ENCODE data around the gene MORC4. TPM values are rescaled to one million over a fixed set of nuclear protein-coding genes. Genes with fewer than 3 reads are reported as not detected.
A peak's percentile ranks its signal among the peaks of the same experiment; 100 is the strongest.

MORC4 gene
- total RNA-seq, 5 donors from 2014 or later (not counting 1 experiment from before 2014, with no cell fraction given) = 8.8 to 12.1 (median 10.2) TPM

GRCh38 chrX:106894978-106895452 lies 105.0 kb downstream of the MORC4 start:
- CTCF ChIA-PET = interaction anchor here (0.5 to 1.1 kb wide), 10 partner anchors 8 to 1004 kb away, joined by 3 to 5 read pairs (median 3); partner anchors contain the start of gene RIPPLY1 (in 1 of the 2)
- no peak overlapping the region for H3K27ac Mint-ChIP-seq

GRCh38 chrX:106894392-106894909 lies 105.6 kb downstream of the MORC4 start:
- Mint-ChIP-seq H3K9me3 (no peaks in the 10 kb centered on the region), H3K27ac (no peak overlapping the region), H3K4me1 (no peaks in the 10 kb centered on the region), H3K4me3 (no peak overlapping the region), H3K36me3 (no peaks in the 10 kb centered on the region), H3K27me3 (peaks cover 0 to 38% of the 10 kb centered on the region in 2 donors)
- CTCF ChIA-PET = interaction anchor here (0.5 to 1.1 kb wide), 10 partner anchors 9 to 1000 kb away, joined by 3 to 5 read pairs (median 3); partner anchors contain the start of gene RIPPLY1 (in 1 of the 2)
- Histone ChIP-seq H3K36me3 (ENCODE audit: control insufficient read depth in 2 of 2, extremely low read depth in 1 of 2, insufficient read depth in 1 of 2, low read length in 1 of 2) (no peaks in the 10 kb centered on the region), H3K4me1 (ENCODE audit: control insufficient read depth in 1 of 2, extremely low read depth in 1 of 2, insufficient read depth in 2 of 2, low read length in 2 of 2) (no peaks in the 10 kb centered on the region), H3K27me3 (replicated peaks in 1 of 2; ENCODE audit: control insufficient read depth in 2 of 2, extremely low read depth in 1 of 2, insufficient read depth in 2 of 2, low read length in 1 of 2) (no peaks in the 10 kb centered on the region), H3K27ac (ENCODE audit: low read length) (no peak overlapping the region), H3K9me3 (no peaks in the 10 kb centered on the region), H3K4me3 (ENCODE audit: control insufficient read depth in 1 of 2, extremely low read depth in 1 of 2, low read length in 1 of 2) (no peak overlapping the region)
- DNase-seq = peak in 33 of 35 experiments; percentile 6 to 61 (median 29)
- no CpG with 5 or more reads among the region's 6 CpGs for WGBS (ENCODE audit: insufficient coverage)
- peak in 3 of 4 experiments; percentile 27 to 63 (median 61) for ATAC-seq (replicated peaks in 1 of 4)
- POLR2A ChIA-PET = no interaction called here

More at GRCh38 chrX:106894978-106895452, 105.0 kb downstream of the MORC4 start:
- POLR2A ChIA-PET = no interaction called here
- ATAC-seq (replicated peaks in 1 of 4) = no peak
- Mint-ChIP-seq H3K36me3 (no peaks in the 10 kb centered on the region), H3K4me3 (no peak overlapping the region), H3K27me3 (peaks cover 0 to 36% of the 10 kb centered on the region in 2 donors), H3K9me3 (no peaks in the 10 kb centered on the region), H3K4me1 (no peaks in the 10 kb centered on the region)
- no peak for DNase-seq
- Histone ChIP-seq H3K4me1 (ENCODE audit: control insufficient read depth in 1 of 2, extremely low read depth in 1 of 2, insufficient read depth in 2 of 2, low read length in 2 of 2) (no peaks in the 10 kb centered on the region), H3K36me3 (ENCODE audit: control insufficient read depth in 2 of 2, extremely low read depth in 1 of 2, insufficient read depth in 1 of 2, low read length in 1 of 2) (no peaks in the 10 kb centered on the region), H3K4me3 (ENCODE audit: control insufficient read depth in 1 of 2, extremely low read depth in 1 of 2, low read length in 1 of 2) (no peak overlapping the region), H3K27ac (ENCODE audit: low read length) (no peak overlapping the region), H3K27me3 (replicated peaks in 1 of 2; ENCODE audit: control insufficient read depth in 2 of 2, extremely low read depth in 1 of 2, insufficient read depth in 2 of 2, low read length in 1 of 2) (no peaks in the 10 kb centered on the region), H3K9me3 (no peaks in the 10 kb centered on the region)
- WGBS (ENCODE audit: insufficient coverage) = 52% methylated on average over 2 of the region's 3 CpGs

GRCh38 chrX:106891762-106892460 lies 108.1 kb downstream of the MORC4 start:
- Mint-ChIP-seq H3K9me3 (no peaks in the 10 kb centered on the region), H3K4me1 (no peaks in the 10 kb centered on the region), H3K27ac (no peak overlapping the region), H3K4me3 (no peak overlapping the region), H3K27me3 (peaks cover 1 to 52% of the 10 kb centered on the region in 2 donors), H3K36me3 (no peaks in the 10 kb centered on the region)
- no peak for DNase-seq
- POLR2A ChIA-PET = no interaction called here
- H3K4me1 ChIP-seq (ENCODE audit: control insufficient read depth in 1 of 2, extremely low read depth in 1 of 2, insufficient read depth in 2 of 2, low read length in 2 of 2) = no peaks in the 10 kb centered on the region
- WGBS (ENCODE audit: insufficient coverage) = no CpG with 5 or more reads among the region's 7 CpGs
- CTCF ChIA-PET = interaction anchor here in 1 of 2 donors (0.6 to 0.7 kb wide), 4 partner anchors 13 to 386 kb away, joined by 3 to 4 read pairs (median 4); no protein-coding TSS in a partner anchor
- no peak overlapping the region for H3K4me3 ChIP-seq (ENCODE audit: control insufficient read depth in 1 of 2, extremely low read depth in 1 of 2, low read length in 1 of 2)
- H3K36me3 ChIP-seq (ENCODE audit: control insufficient read depth in 2 of 2, extremely low read depth in 1 of 2, insufficient read depth in 1 of 2, low read length in 1 of 2) = no peaks in the 10 kb centered on the region
- no peak overlapping the region for H3K27ac ChIP-seq (ENCODE audit: low read length)
- no peak for ATAC-seq (replicated peaks in 1 of 4)
- no peaks in the 10 kb centered on the region for H3K27me3 ChIP-seq (replicated peaks in 1 of 2; ENCODE audit: control insufficient read depth in 2 of 2, extremely low read depth in 1 of 2, insufficient read depth in 2 of 2, low read length in 1 of 2)
- no peaks in the 10 kb centered on the region for H3K9me3 ChIP-seq

Other genes starting within 250 kb of the MORC4 start
- gene TBC1D8B, start 197.5 kb downstream of the MORC4 start, total RNA-seq = 1 to 10 TPM in 2 of 5 donors, under 1 TPM in 3; 0.35 to 1.9 (median 0.95) TPM
- not detected for gene RIPPLY1, start 96.9 kb downstream of the MORC4 start, total RNA-seq
- gene CLDN2, start 79.8 kb downstream of the MORC4 start, total RNA-seq = under 1 TPM in 2 of 5 donors, not detected in 3; 0.07 to 0.13 TPM
- gene RBM41, start 118.6 kb upstream of the MORC4 start, total RNA-seq = 10 to 100 TPM; 13.4 to 26.2 (median 18.9) TPM
- 1 to 10 TPM in 4 of 5 donors, under 1 TPM in 1; 0.26 to 4.0 (median 3.7) TPM for gene NUP62CL, start 206.2 kb upstream of the MORC4 start, total RNA-seq
- not detected for gene DNAAF6, start 206.4 kb upstream of the MORC4 start, total RNA-seq